ENCODE measurements around the gene KASH5. TPM values are rescaled to one million over a fixed set of nuclear protein-coding genes. Genes with fewer than 3 reads are reported as not detected.

Gene KASH5
- total RNA-seq, 1 experiment from 2014 or later: not detected

GRCh38 chr19:49461656-49462055 lies 73.6 kb downstream of the KASH5 start:
- no peak overlapping the region for H3K4me3 ChIP-seq (ENCODE audit: low read length)
- no peaks in the 10 kb centered on the region for H3K9me2 ChIP-seq (replicated peaks; ENCODE audit: low read length)
- no peaks in the 10 kb centered on the region for H3K4me1 ChIP-seq (ENCODE audit: insufficient read depth, low read length)
- no peaks in the 10 kb centered on the region for H3K9me3 ChIP-seq (ENCODE audit: low read length)
- no peak overlapping the region for H3K27ac ChIP-seq (ENCODE audit: low read length)
- no peak overlapping the region for H3K9ac ChIP-seq (ENCODE audit: low read length)
- intact Hi-C loops (cut with micrococcal nuclease): no loop called here
- no peaks in the 10 kb centered on the region for H3K27me3 ChIP-seq (ENCODE audit: low read length)
- ChIA-PET POLR2A (ENCODE audit: unreplicated experiment) (no interaction called here), CTCF (no interaction called here)
- no peak overlapping the region for H2AFZ ChIP-seq (ENCODE audit: low read length)
- DNase-seq (no peak), ATAC-seq (no peak)
- no peaks in the 10 kb centered on the region for H3F3A ChIP-seq (ENCODE audit: low read length, unreplicated experiment)
- H3K79me2 ChIP-seq (ENCODE audit: low read length): no peaks in the 10 kb centered on the region
- H4K20me1 ChIP-seq (ENCODE audit: low read length): no peaks in the 10 kb centered on the region
- H3K4me2 ChIP-seq (ENCODE audit: low read length): no peak overlapping the region
- TF ChIP-seq, protein P1, sequence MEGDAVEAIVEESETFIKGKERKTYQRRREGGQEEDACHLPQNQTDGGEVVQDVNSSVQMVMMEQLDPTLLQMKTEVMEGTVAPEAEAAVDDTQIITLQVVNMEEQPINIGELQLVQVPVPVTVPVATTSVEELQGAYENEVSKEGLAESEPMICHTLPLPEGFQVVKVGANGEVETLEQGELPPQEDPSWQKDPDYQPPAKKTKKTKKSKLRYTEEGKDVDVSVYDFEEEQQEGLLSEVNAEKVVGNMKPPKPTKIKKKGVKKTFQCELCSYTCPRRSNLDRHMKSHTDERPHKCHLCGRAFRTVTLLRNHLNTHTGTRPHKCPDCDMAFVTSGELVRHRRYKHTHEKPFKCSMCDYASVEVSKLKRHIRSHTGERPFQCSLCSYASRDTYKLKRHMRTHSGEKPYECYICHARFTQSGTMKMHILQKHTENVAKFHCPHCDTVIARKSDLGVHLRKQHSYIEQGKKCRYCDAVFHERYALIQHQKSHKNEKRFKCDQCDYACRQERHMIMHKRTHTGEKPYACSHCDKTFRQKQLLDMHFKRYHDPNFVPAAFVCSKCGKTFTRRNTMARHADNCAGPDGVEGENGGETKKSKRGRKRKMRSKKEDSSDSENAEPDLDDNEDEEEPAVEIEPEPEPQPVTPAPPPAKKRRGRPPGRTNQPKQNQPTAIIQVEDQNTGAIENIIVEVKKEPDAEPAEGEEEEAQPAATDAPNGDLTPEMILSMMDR (conservative IDR thresholded peaks at IDR 0.05; ENCODE audit: low read depth, low read length): no peak
- TF ChIP-seq EZH2phosphoT487 (IDR thresholded peaks at IDR 0.05; ENCODE audit: borderline replicate concordance, low read length) (no peak), EZH2 (IDR thresholded peaks at IDR 0.05; ENCODE audit: low read length, unreplicated experiment) (no peak)
- no TSS peak for BruUV-seq (replicated peaks)
- no peaks in the 10 kb centered on the region for H3K36me3 ChIP-seq (ENCODE audit: low read depth, low read length)

- TF ChIP-seq, protein P1 (conservative IDR thresholded peaks at IDR 0.05; ENCODE audit: low read depth, low read length): no peak
- TF ChIP-seq EZH2phosphoT487 (IDR thresholded peaks at IDR 0.05; ENCODE audit: borderline replicate concordance, low read length) (no peak), EZH2 (IDR thresholded peaks at IDR 0.05; ENCODE audit: low read length, unreplicated experiment) (no peak)
- DNase-seq (no peak), ATAC-seq (no peak)
- intact Hi-C loops (cut with micrococcal nuclease): no loop called here
- CTCF ChIA-PET: no interaction called here
- no peak overlapping the region for H3K4me3 ChIP-seq (ENCODE audit: low read length)
- no peaks in the 10 kb centered on the region for H3F3A ChIP-seq (ENCODE audit: low read length, unreplicated experiment)
- no peaks in the 10 kb centered on the region for H3K9me2 ChIP-seq (replicated peaks; ENCODE audit: low read length)
- H3K79me2 ChIP-seq (ENCODE audit: low read length): no peaks in the 10 kb centered on the region
- H2AFZ ChIP-seq (ENCODE audit: low read length): no peak overlapping the region
- no peak overlapping the region for H3K4me2 ChIP-seq (ENCODE audit: low read length)
- H3K27ac ChIP-seq (ENCODE audit: low read length): no peak overlapping the region
- no peak overlapping the region for H3K9ac ChIP-seq (ENCODE audit: low read length)
- no peaks in the 10 kb centered on the region for H3K9me3 ChIP-seq (ENCODE audit: low read length)
- H3K27me3 ChIP-seq (ENCODE audit: low read length): no peaks in the 10 kb centered on the region
- H3K4me1 ChIP-seq (ENCODE audit: insufficient read depth, low read length): no peaks in the 10 kb centered on the region
- H3K36me3 ChIP-seq (ENCODE audit: low read depth, low read length): no peaks in the 10 kb centered on the region
- H4K20me1 ChIP-seq (ENCODE audit: low read length): no peaks in the 10 kb centered on the region
- no TSS peak for BruUV-seq (replicated peaks)
- POLR2A ChIA-PET (ENCODE audit: unreplicated experiment): no interaction called here
These were observed 74.4 kb downstream of the KASH5 start for GRCh38 chr19:49462492-49462891.

DNA sequence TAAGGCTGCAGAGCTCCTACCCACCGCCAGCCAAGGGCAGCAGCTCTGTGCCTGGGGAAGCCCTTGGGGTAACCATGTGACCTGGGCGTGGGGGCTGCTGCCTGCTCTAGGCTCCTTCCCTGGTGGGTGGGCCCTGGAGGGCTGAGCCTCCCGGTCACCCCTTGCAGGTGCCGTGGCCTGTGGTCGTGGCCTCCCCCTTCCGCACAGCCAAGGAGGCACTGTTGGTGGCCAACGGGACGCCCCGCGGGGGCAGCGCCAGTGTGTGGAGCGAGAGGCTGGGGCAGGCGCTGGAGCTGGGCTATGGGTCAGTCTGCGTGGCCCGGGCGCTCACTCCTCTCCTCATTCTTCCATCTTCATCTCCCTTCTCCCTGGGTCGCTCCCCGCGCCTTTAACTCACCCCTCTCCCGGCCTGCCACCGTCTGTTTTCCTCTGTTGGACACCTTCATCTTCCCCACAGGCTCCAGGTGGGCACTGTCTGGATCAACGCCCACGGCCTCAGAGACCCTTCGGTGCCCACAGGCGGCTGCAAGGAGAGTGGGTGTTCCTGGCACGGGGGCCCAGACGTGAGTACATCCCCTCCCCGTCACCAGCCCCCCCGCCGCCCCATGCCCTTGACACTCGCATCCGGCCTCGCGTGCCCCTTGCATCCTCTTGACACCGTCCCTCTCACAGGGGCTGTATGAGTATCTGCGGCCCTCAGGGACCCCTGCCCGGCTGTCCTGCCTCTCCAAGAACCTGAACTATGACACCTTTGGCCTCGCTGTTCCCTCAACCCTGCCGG lies 76.1 kb downstream of the KASH5 start:
- BruUV-seq (replicated peaks): no TSS peak
- intact Hi-C loops (cut with micrococcal nuclease): no loop called here
- ChIA-PET POLR2A (ENCODE audit: unreplicated experiment) (no interaction called here), CTCF (no interaction called here)
- Histone ChIP-seq H3K27me3 (ENCODE audit: low read length) (no peaks in the 10 kb centered on the region), H3K9ac (ENCODE audit: low read length) (no peak overlapping the region), H3K4me1 (ENCODE audit: insufficient read depth, low read length) (no peaks in the 10 kb centered on the region), H4K20me1 (ENCODE audit: low read length) (no peaks in the 10 kb centered on the region), H3K9me3 (ENCODE audit: low read length) (no peaks in the 10 kb centered on the region), H3K36me3 (ENCODE audit: low read depth, low read length) (no peaks in the 10 kb centered on the region), H3K79me2 (ENCODE audit: low read length) (no peaks in the 10 kb centered on the region), H3K4me2 (ENCODE audit: low read length) (no peak overlapping the region), H3F3A (ENCODE audit: low read length, unreplicated experiment) (no peaks in the 10 kb centered on the region), H3K4me3 (ENCODE audit: low read length) (no peak overlapping the region), H3K27ac (ENCODE audit: low read length) (no peak overlapping the region), H2AFZ (ENCODE audit: low read length) (no peak overlapping the region), H3K9me2 (replicated peaks; ENCODE audit: low read length) (no peaks in the 10 kb centered on the region)
- DNase-seq (no peak), ATAC-seq (no peak)
- no peak for TF ChIP-seq EZH2 (IDR thresholded peaks at IDR 0.05; ENCODE audit: low read length, unreplicated experiment)
- TF ChIP-seq, protein P1 (conservative IDR thresholded peaks at IDR 0.05; ENCODE audit: low read depth, low read length): no peak

Measured in PC-3 (cell line).